Stimulated activated CD4-positive, alpha-beta T cell treated with anti-CD3 and anti-CD28 coated beads, Interleukin-15, amount 100 ng/mL, for 1 hour (primary cell): Measurements from ENCODE around the gene FMNL2.

ENCODE experiments used
- DNase-seq, 2 donors: peaks; one replicate each; pipeline ENCODE4 v3.0.0-alpha.2; 2020; ENCODE audit warnings: low read depth in 1 of 2, low spot score in 1 of 2

The FMNL2 gene

DNA sequence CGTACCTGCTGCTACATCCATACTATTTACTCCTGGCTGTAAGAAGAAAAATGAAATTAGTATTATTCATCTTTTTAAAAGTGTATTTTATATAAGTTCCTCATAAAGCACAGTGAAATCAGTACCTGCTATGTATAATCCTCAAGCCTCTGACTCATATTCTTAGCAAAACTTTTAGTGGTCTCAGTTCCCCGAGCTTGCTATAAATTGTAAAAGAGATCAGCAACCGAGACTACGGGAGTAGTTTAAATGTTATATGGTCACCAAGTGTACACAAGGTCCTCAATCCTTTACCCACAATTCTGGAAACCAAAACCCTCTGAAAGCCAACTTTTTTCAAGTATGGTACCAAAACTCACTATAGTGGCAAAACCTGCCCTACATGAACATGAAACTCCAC lies 358.1 kb downstream of the FMNL2 start:
- no peak for DNase-seq

DNA sequence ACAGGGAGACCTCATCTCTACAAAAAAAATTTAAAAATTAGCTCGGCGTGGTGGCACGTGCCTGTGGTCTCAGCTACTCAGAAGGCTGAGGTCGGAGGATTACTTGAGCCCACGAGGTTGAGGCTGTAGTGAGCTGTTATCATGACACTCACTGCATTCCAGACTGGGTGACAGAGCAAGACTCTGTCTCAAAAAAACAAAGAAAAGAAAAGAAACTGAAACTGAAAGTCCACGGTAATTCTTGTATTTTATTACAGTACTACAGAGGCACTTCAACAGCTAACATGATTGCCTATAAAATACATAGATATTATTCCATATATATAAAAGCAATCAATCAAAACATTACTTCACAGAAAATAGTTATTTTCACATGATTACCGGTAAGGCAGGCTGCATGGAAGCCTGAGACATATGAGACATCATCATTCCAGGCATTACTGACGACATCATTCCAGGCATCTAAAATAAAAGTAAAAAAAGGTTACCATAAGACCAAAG lies 359.2 kb downstream of the FMNL2 start:
- no peak for DNase-seq

DNA sequence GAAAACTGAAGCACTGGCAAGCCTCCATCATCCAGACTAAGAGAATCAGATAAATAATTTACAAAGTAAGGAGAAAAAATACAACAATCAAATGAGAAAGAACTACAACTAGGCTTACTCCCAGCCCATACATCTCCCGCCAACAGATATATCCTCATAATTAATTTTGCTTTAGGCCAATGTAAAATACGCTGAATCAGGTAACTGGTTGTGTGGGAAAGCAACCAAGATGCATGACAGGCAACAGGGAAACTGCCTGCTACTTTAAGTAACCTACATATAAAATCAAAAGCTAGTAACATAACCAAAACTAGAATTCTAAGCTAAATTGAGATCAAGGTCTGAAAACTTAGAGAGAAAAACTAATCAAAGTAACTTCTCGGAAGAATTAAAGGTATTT lies 360.8 kb downstream of the FMNL2 start:
- DNase-seq: no peak

DNA sequence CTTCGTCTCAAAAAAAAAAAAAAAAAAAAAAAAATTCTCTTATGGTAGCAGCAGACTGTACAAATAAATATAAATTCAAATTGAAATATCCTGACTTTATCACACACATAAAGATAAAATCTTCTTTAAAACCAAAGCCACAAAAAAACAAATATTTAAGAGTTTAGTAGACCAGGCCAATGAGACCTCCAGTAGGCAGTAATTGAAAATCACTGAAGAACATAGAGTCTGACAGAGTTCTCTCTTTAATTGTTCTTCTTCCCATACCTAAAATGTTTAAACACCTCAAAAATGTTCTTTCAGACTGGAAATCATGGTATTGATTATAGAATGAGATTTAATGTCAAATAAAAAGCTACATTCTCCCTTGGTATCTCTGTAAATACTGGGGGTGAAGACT lies 361.5 kb downstream of the FMNL2 start:
- DNase-seq: no peak
